Activated CD4-positive, alpha-beta T cell treated with anti-CD3 and anti-CD28 coated beads for 24 hours (primary cell): ENCODE data around the gene SLC39A11.
"Not testable (repeated sequence)": the region's sequence is repeated elsewhere in the genome, so short reads cannot be mapped to it uniquely, and the experiment has no call there.

ENCODE experiments used
- DNase-seq, 2 donors: peaks; one replicate each; pipeline ENCODE4 v3.0.0-alpha.2; 2020; ENCODE audit warnings: low read depth in 2 of 2

SLC39A11 gene

GRCh38 chr17:72833128-72833765 lies 259.2 kb downstream of the SLC39A11 start:
- no peak for DNase-seq

DNA sequence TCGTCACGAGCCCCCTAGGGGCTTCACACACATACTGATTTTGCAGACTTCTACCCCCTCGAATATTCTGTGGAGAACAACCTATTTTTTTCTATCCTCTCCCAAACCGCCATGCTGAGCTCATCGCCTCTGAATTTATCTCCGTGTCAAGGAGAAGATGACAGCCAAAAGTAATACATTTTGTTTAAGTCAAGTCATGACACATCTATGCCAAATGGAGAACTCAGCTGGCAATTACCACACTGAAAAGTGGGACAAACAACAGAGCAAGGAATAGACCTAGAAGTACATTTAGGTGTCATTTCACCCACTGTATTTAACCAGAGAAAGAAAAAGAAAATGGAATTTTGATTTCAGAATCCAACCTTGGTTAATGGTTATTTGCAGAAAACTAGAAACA lies 260.2 kb downstream of the SLC39A11 start:
- DNase-seq: no peak

- DNase-seq: no peak
Observed at GRCh38 chr17:72829883-72830282, 262.6 kb downstream of the SLC39A11 start.

GRCh38 chr17:72826602-72827001 lies 265.9 kb downstream of the SLC39A11 start:
- DNase-seq: no peak

GRCh38 chr17:72826059-72826458 lies 266.4 kb downstream of the SLC39A11 start:
- not testable (repeated sequence) for DNase-seq

GRCh38 chr17:72825218-72825617 lies 267.3 kb downstream of the SLC39A11 start:
- DNase-seq: no peak

- DNase-seq: not testable (repeated sequence)
Observed at GRCh38 chr17:72824267-72824666, 268.2 kb downstream of the SLC39A11 start.

DNA sequence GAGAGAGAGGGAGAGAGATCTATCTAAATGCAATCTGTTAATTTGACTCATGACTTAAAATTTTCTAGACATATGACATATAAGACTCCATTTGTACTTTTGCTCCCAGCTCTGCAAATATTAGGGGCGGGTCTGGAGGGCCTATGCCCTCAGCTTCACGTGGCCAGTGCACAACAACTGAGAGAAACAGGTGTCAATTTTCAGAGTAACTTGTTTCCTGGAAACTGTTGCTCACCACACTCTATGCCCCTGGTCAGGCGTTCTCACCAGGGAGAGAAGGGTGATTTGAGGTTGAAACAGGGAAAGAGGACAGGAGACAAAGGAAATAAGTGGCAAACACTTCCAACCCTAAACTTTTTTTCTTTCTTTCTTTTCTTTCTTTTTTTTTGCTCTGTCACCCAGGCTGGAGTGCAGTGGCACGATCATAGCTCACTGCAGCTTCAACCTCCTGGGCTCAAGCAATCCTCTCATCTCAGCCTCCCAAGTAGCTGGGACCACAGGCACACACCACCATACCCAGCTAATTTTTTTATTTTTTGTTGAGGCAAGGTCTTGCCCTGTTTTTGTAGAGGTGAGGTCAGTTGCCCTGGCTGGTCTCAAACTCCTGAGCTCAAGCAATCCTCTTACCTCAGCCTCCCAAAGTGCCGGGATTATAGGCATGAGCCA lies 270.0 kb downstream of the SLC39A11 start:
- DNase-seq: no peak

DNA sequence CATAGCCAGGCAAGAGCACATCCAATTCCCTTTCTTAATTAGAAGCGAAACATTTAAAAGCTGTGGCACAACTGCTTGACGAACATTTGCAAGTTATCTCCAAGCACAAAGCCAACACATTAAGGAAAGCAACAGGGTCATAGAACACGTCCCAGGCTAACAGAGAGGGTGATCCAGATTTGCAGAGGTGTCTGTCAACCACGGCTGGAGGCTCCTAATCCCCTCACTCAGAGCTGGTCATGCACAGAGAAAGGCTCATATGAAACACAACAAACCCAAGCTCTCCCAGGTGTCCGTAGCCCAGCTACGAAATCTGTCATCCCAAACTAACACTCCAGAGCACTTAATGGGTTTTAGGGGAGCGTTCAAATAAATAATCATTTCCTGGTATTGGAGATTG lies 276.1 kb downstream of the SLC39A11 start:
- DNase-seq: no peak

DNA sequence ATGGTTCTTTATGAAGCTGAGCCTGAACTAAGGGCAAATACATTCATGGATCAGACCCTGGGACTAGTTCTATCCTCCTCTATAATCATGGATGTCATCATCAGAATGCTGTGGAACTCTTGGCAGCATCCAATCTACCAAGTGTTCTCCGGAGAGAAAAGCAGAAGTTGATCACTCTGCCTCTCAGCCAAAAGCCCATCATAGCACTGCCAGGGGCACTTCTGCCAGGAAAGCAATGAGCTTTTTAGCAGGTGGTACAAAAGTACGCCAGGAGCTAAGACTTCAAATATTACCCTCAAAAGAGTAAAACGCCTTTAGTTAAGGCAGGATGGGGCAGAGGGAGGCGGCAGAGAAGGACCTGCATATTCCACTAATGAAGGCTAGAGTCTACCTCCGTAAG lies 279.0 kb downstream of the SLC39A11 start:
- DNase-seq: no peak

- no peak for DNase-seq
Observed at GRCh38 chr17:72812823-72813222, 279.7 kb downstream of the SLC39A11 start.

GRCh38 chr17:72811976-72812687 lies 280.4 kb downstream of the SLC39A11 start:
- no peak for DNase-seq

DNA sequence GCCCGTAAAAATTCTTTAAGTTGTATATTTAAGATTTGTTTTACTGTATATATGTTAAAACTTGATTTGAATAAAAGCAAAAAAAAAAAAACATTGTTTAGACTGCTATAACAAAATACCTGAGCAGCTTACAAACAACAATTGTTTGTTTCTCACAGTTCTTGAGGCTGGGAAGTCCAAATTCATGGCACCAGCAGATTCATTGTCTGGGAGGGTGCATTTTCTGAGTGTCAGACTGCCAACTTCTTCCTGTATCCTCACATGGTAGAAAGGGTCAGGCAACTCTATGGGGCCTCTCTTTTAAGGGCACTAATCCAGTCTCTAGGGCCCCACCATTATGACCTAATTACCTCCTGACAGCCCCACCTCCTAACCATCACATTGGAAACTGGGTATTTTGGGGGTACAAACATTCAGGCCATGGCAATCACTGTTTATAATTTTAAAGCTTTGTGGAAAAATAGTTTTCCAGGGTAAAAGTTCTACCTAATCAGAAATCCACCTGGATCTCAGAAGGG lies 281.4 kb downstream of the SLC39A11 start:
- DNase-seq: no peak

GRCh38 chr17:72806011-72806410 lies 286.5 kb downstream of the SLC39A11 start:
- DNase-seq: no peak

DNA sequence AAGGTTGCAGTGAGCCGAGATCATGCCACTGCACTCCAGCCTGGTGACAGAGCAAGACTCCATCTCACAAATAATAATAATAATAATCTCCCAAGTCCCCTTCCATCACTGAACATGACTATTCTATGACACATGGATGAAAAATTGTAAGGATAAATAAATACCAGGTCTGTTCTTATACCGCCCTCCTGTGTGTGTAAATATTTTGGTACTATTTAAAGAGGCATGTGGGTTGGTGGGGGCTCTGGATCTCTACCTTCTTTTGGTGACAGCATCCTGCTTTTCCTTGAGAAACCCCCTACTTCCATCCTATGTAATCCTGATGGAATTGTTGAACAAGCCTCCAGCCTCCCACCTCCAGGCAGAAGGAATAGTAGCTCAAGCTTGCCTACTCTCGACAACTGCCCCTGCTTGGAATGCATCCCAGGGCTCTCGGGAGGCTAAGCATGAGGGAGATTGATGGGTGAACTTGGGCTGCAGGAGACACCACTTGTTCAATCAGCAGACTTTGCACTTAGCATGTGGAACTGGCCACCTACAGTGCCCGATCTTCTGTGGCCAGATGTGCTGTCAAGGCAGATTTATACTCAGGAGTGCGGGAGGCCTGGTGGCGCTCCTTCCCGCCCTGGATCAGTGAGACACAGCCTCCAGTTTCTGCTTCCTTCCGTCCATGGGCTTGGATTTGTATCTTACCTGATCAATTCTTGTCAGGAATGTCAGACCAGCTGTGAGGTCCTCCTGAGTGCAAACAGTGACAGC lies 287.4 kb downstream of the SLC39A11 start:
- DNase-seq: no peak

GRCh38 chr17:72802726-72803125 lies 289.8 kb downstream of the SLC39A11 start:
- DNase-seq: no peak

GRCh38 chr17:72797142-72797541 lies 295.3 kb downstream of the SLC39A11 start:
- no peak for DNase-seq

GRCh38 chr17:72795941-72796340 lies 296.5 kb downstream of the SLC39A11 start:
- no peak for DNase-seq

GRCh38 chr17:72794152-72794551 lies 298.3 kb downstream of the SLC39A11 start:
- no peak for DNase-seq

- no peak for DNase-seq
Observed at GRCh38 chr17:72792771-72793170, 299.7 kb downstream of the SLC39A11 start.

- DNase-seq: no peak
Observed at GRCh38 chr17:72790190-72790589, 302.3 kb downstream of the SLC39A11 start.

DNA sequence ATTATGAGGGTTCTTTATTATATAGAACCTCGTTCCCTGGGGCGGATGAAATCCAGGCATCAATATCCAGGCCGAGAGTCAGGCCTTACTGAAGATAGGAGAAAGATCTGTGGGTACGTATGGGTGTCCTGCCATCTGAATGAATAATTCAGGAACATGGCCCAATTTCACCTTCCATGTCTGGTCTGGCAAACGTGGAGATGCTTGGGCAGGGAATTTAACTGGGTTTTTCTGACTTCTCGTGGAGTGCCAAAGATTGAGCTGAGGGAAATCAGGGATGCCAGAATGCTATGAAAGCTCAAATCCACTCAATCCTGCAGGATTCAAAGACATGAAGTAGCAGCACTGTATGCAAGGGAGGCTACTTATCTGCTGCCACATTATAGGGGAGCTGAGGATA lies 302.8 kb downstream of the SLC39A11 start:
- no peak for DNase-seq
